Keratinocyte (primary cell): ENCODE data around the gene WWC2. TPM values are rescaled to one million over a fixed set of nuclear protein-coding genes. Genes with fewer than 3 reads are reported as not detected.

Experiments used
- DNase-seq: peaks from one replicate; pipeline ENCODE4 v3.0.0-alpha.2; 2011; ENCODE audit warnings: low read depth, missing footprints, low spot score
- FAIRE-seq: peaks from 2 replicates; lab custom pipeline; 2011; peaks lifted over from hg19 to GRCh38; lab: Jason Lieb, UNC
- H2AFZ ChIP-seq: 2 replicates; pipeline ENCODE4 v1.6.0; 2012; ENCODE audit warnings: low read length, control low read depth, inconsistent platforms; ENCODE audit not compliant: control insufficient read depth
- H3K27ac ChIP-seq: 2 replicates; pipeline ENCODE4 v1.5.1; 2011; ENCODE audit warnings: low read length; ENCODE audit not compliant: control insufficient read depth, insufficient read depth
- H3K27me3 ChIP-seq: 3 replicates; pipeline ENCODE4 v1.6.0; 2011; ENCODE audit warnings: low read length; ENCODE audit not compliant: control insufficient read depth, insufficient read depth; ENCODE audit errors: extremely low read depth
- H3K36me3 ChIP-seq, 2 experiments: 2 replicates in 1 of 2; 3 replicates in 1 of 2; pipeline ENCODE4 v1.5.1; 2011; ENCODE audit warnings: low read length in 2 of 2, mild to moderate bottlenecking in 1 of 2; ENCODE audit not compliant: control insufficient read depth in 2 of 2, insufficient read depth in 2 of 2; ENCODE audit errors: extremely low read depth in 1 of 2
- H3K4me1 ChIP-seq: 3 replicates; pipeline ENCODE4 v1.5.1; 2011; ENCODE audit warnings: low read length; ENCODE audit not compliant: control insufficient read depth, insufficient read depth; ENCODE audit errors: extremely low read depth
- H3K4me2 ChIP-seq: 3 replicates; pipeline ENCODE4 v1.6.0; 2011; ENCODE audit warnings: low read depth, low read length; ENCODE audit not compliant: control insufficient read depth, insufficient read depth; ENCODE audit errors: extremely low read depth
- H3K4me3 ChIP-seq, 3 experiments: fragments of 200-600 bp in 1 of 3; sonication (generic) in 1 of 3; 2 replicates in 2 of 3; 3 replicates in 1 of 3; pipeline ENCODE4 v1.5.1; 2011 to 2016; ENCODE audit warnings: low read length in 3 of 3, mild to moderate bottlenecking in 3 of 3, control low read depth in 2 of 3, inconsistent platforms in 1 of 3, low read depth in 1 of 3, mixed read lengths in 1 of 3, mixed run types in 1 of 3, moderate library complexity in 1 of 3; ENCODE audit not compliant: control insufficient read depth in 2 of 3, insufficient read depth in 2 of 3; ENCODE audit errors: extremely low read depth in 1 of 3
- H3K79me2 ChIP-seq: 2 replicates; pipeline ENCODE4 v1.6.0; 2012; ENCODE audit warnings: low read length; ENCODE audit not compliant: control insufficient read depth, insufficient read depth
- H3K9ac ChIP-seq: 3 replicates; pipeline ENCODE4 v1.6.0; 2011; ENCODE audit warnings: low read length; ENCODE audit not compliant: control insufficient read depth, insufficient read depth; ENCODE audit errors: extremely low read depth
- H3K9me1 ChIP-seq: 3 replicates; pipeline ENCODE4 v1.6.0; 2011; ENCODE audit warnings: low read length; ENCODE audit not compliant: control insufficient read depth, insufficient read depth; ENCODE audit errors: extremely low read depth
- H3K9me3 ChIP-seq: 2 replicates; pipeline ENCODE4 v1.5.1; 2012; ENCODE audit warnings: low read depth, low read length; ENCODE audit not compliant: control insufficient read depth
- H4K20me1 ChIP-seq: 3 replicates; pipeline ENCODE4 v1.6.0; 2011; ENCODE audit warnings: low read length; ENCODE audit not compliant: control insufficient read depth, insufficient read depth; ENCODE audit errors: extremely low read depth
- EZH2 ChIP-seq: IDR thresholded peaks from one replicate; pipeline ENCODE4 v1.6.1; 2012; ENCODE audit warnings: inconsistent platforms, mild to moderate bottlenecking, low read length, moderate library complexity
- dilution Hi-C: fragments of 300-500 bp; cut with MboI; formaldehyde crosslinking; loops from one replicate; pipeline ENCODE4 v1.7.0; 2020; ENCODE audit warnings: low sequenced_read_pairs; ENCODE audit not compliant: extremely low pct_ligation_motif_present
- polyA plus RNA-seq, 5 experiments: library from polyadenylated mRNA; depleted of rRNA in 3 of 5; stranded (reverse) in 3 of 5; stranded (forward) in 1 of 5; unstranded in 1 of 5; fragments of >200 nt; gene quantifications; 1 replicate in 1 of 5; 2 replicates in 3 of 5; 3 replicates in 1 of 5; pipeline versions ENCODE4 v1.2.1 to v1.2.3, GENCODE V29; 2011 to 2012; ENCODE audit warnings: missing spikeins in 2 of 5, low read depth in 1 of 5, low replicate concordance in 1 of 5
- TF ChIP-seq, protein P1 (sequence below), 3 experiments: IDR thresholded peaks in 1 of 3; conservative IDR thresholded peaks in 1 of 3; optimal IDR thresholded peaks in 1 of 3; 2 replicates in 2 of 3; 3 replicates in 1 of 3; pipeline versions ENCODE3 to v1.5.1; 2011; ENCODE audit warnings: low read length in 3 of 3, mild to moderate bottlenecking in 3 of 3, moderate library complexity in 2 of 3, control low read depth in 1 of 3, inconsistent platforms in 1 of 3; ENCODE audit not compliant: insufficient read depth in 2 of 3; ENCODE audit errors: extremely low read depth in 1 of 3

WWC2 gene
- polyA plus RNA-seq, 1 donor (not counting 4 experiments of a cell fraction or from before 2014, with no cell fraction given) = 15.4 TPM

DNA sequence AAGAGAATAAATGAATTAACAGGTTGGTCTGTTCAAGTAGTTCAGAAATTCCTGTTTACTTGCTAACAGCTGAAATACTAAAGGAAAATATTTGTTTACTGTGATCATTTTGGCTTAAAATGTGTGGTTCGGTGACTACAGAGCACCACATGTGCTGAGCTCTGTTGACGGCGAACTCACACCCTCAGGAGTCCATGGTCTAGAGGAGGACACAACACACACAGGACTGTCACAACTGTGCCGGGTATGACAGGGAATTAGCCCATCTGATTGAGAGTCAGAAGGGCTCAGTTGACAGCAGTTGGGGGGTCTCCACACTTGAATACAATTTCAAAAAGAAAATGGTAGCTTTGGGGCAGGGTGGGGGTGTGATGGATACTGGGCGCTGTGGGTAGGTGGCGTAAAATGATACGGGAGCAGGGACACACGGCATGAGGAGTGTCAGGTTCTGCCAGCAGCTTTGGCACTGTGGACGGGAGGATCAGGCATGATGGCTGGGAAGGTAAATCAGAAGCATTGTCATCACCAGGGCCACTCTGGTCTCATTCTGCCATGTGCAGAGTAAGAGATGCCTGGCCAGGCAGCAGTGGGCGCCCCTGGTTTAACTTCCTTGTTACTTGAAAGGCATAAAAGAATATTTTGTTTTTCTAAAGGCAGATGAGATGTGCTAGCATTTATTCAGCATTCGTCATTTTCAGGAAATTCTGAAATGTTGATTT lies 187.7 kb downstream of the WWC2 start:
- H3K9me3 ChIP-seq = no peaks in the 10 kb centered on the region
- DNase-seq (no peak), FAIRE-seq (no peak)
- no peak overlapping the region for H3K4me3 ChIP-seq
- H3K27me3 ChIP-seq = no peaks in the 10 kb centered on the region
- no peak overlapping the region for H3K4me2 ChIP-seq
- no peaks in the 10 kb centered on the region for H4K20me1 ChIP-seq
- H3K4me1 ChIP-seq = no peaks in the 10 kb centered on the region
- no peak overlapping the region for H3K9ac ChIP-seq
- TF ChIP-seq, protein P1, sequence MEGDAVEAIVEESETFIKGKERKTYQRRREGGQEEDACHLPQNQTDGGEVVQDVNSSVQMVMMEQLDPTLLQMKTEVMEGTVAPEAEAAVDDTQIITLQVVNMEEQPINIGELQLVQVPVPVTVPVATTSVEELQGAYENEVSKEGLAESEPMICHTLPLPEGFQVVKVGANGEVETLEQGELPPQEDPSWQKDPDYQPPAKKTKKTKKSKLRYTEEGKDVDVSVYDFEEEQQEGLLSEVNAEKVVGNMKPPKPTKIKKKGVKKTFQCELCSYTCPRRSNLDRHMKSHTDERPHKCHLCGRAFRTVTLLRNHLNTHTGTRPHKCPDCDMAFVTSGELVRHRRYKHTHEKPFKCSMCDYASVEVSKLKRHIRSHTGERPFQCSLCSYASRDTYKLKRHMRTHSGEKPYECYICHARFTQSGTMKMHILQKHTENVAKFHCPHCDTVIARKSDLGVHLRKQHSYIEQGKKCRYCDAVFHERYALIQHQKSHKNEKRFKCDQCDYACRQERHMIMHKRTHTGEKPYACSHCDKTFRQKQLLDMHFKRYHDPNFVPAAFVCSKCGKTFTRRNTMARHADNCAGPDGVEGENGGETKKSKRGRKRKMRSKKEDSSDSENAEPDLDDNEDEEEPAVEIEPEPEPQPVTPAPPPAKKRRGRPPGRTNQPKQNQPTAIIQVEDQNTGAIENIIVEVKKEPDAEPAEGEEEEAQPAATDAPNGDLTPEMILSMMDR (optimal IDR thresholded peaks at IDR 0.05 in 1 of 3, IDR thresholded peaks at IDR 0.05 in 1 of 3, conservative IDR thresholded peaks at IDR 0.05 in 1 of 3; ENCODE audit: extremely low read depth in 1 of 3, insufficient read depth in 2 of 3, low read length in 3 of 3) = peak in 1 of 3 experiments; percentile 8
- no peak for TF ChIP-seq EZH2
- no peak overlapping the region for H3K27ac ChIP-seq
- H3K9me1 ChIP-seq = no peaks in the 10 kb centered on the region
- H2AFZ ChIP-seq = no peak overlapping the region
- dilution Hi-C loops = no loop called here
- no peaks in the 10 kb centered on the region for H3K79me2 ChIP-seq
- peaks cover 23 to 29% of the 10 kb centered on the region in 2 experiments for H3K36me3 ChIP-seq

- Histone ChIP-seq H3K9me1 (no peaks in the 10 kb centered on the region), H2AFZ (no peak overlapping the region), H3K27ac (no peak overlapping the region), H3K4me3 (no peak overlapping the region), H3K79me2 (no peaks in the 10 kb centered on the region), H3K9ac (no peak overlapping the region), H3K27me3 (no peaks in the 10 kb centered on the region), H3K4me1 (no peaks in the 10 kb centered on the region), H3K9me3 (no peaks in the 10 kb centered on the region), H4K20me1 (no peaks in the 10 kb centered on the region), H3K36me3 (peaks cover 23 to 30% of the 10 kb centered on the region in 2 experiments), H3K4me2 (no peak overlapping the region)
- no peak for DNase-seq
- FAIRE-seq = no peak
- TF ChIP-seq EZH2 = no peak
- TF ChIP-seq, protein P1 (optimal IDR thresholded peaks at IDR 0.05 in 1 of 3, IDR thresholded peaks at IDR 0.05 in 1 of 3, conservative IDR thresholded peaks at IDR 0.05 in 1 of 3; ENCODE audit: extremely low read depth in 1 of 3, insufficient read depth in 2 of 3, low read length in 3 of 3) = no peak
- dilution Hi-C loops = no loop called here
These were observed 188.2 kb downstream of the WWC2 start for GRCh38 chr4:183287309-183287659.
